Measurements from ENCODE around the gene MFNG. TPM values are rescaled to one million over a fixed set of nuclear protein-coding genes. Genes with fewer than 3 reads are reported as not detected.
"Not testable (repeated sequence)": the region's sequence is repeated elsewhere in the genome, so short reads cannot be mapped to it uniquely, and the experiment has no call there.

MFNG gene
- total RNA-seq, 2 donors from 2014 or later = 139 to 150 TPM

DNA sequence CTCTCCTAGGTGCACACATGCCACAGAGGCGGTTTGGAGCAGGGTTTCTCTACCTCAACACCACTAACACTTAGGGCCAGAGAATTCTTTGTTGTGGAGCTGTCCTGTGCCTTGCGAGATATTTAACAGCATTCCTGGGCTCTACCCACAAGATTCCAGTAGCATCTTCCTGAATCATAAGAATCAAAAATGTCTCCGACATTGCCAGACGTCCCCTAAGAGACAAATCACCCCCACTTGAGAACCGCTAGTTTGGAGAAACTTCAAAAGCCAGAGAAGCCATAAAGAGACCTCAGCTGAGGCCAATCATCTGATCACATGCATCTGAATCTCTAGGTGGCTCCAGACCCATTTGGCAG, 16.1 kb downstream of the MFNG start:
- Mint-ChIP-seq H3K4me3 (no peak overlapping the region), H3K36me3 (ENCODE audit: low read depth) (peaks cover 11% of the 10 kb centered on the region), H3K27me3 (no peaks in the 10 kb centered on the region), H3K4me1 (peaks cover 25% of the 10 kb centered on the region), H3K27ac (peak overlapping the region; percentile 53)
- ATAC-seq = no peak
- no peaks in the 10 kb centered on the region for H3K9me3 ChIP-seq (ENCODE audit: control insufficient read depth, low read length, poor library complexity, severe bottlenecking)
- no peak for DNase-seq

DNA sequence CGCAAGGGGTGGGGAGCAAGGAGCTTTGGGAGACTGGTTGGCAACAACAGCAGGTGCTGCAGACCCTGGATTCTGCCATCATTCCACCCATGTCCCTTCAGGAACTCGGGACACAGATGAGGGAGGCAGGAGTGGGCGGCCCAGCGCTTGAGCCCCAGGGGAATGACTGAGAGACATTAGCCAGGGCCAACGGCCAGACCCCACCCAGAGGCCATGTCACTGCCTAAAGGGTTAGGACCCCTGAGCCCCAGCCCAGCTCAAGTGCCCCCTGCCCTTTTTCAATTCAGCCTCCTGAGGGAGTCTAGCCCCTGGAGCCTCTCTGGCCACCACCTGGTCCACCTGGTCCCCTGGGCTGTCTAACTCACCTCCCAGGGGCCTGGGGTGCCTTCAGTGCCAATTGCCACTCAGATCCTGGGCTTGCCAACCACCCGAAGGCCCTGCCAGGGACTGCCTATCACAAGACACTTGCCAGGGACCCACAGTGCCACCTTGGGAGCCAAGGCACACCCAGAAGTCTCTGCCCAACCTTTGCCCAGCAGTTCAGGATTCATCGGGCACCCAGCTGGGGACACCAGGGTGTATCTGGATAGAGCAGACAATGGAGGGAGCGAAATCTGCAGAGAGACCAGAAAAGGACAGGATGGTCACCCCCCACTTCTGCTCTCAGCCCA, 16.6 kb downstream of the MFNG start:
- peaks cover 12% of the 10 kb centered on the region for H3K36me3 Mint-ChIP-seq (ENCODE audit: low read depth)
- H3K9me3 ChIP-seq (ENCODE audit: control insufficient read depth, low read length, poor library complexity, severe bottlenecking) = no peaks in the 10 kb centered on the region
- no peak overlapping the region for H3K27ac Mint-ChIP-seq
- H3K4me1 Mint-ChIP-seq = peaks cover 22% of the 10 kb centered on the region
- DNase-seq = no peak
- H3K27me3 Mint-ChIP-seq = no peaks in the 10 kb centered on the region
- ATAC-seq = no peak
- no peak overlapping the region for H3K4me3 Mint-ChIP-seq

- DNase-seq; H3K27ac Mint-ChIP-seq; ATAC-seq; H3K9me3 ChIP-seq (ENCODE audit: control insufficient read depth, low read length, poor library complexity, severe bottlenecking); H3K27me3 Mint-ChIP-seq; H3K4me3 Mint-ChIP-seq: not testable (repeated sequence)
- peaks cover 24% of the 10 kb centered on the region for H3K4me1 Mint-ChIP-seq
- peaks cover 12% of the 10 kb centered on the region for H3K36me3 Mint-ChIP-seq (ENCODE audit: low read depth)
Observed at GRCh38 chr22:37468201-37468695, 17.9 kb downstream of the MFNG start.

- Mint-ChIP-seq H3K36me3 (ENCODE audit: low read depth) (peaks cover 12% of the 10 kb centered on the region), H3K4me1 (peaks cover 24% of the 10 kb centered on the region), H3K27me3 (no peaks in the 10 kb centered on the region), H3K4me3 (no peak overlapping the region), H3K27ac (no peak overlapping the region)
- ATAC-seq (no peak), DNase-seq (no peak)
- no peaks in the 10 kb centered on the region for H3K9me3 ChIP-seq (ENCODE audit: control insufficient read depth, low read length, poor library complexity, severe bottlenecking)
Observed at GRCh38 chr22:37467391-37467955, 18.7 kb downstream of the MFNG start.

GRCh38 chr22:37464181-37464580, 22.0 kb downstream of the MFNG start:
- no peak for ATAC-seq
- peak overlapping the region; percentile 29 for H3K27ac Mint-ChIP-seq
- H3K4me3 Mint-ChIP-seq = no peak overlapping the region
- H3K4me1 Mint-ChIP-seq = peaks cover 17% of the 10 kb centered on the region
- H3K9me3 ChIP-seq (ENCODE audit: control insufficient read depth, low read length, poor library complexity, severe bottlenecking) = no peaks in the 10 kb centered on the region
- no peak for DNase-seq
- no peaks in the 10 kb centered on the region for H3K27me3 Mint-ChIP-seq
- H3K36me3 Mint-ChIP-seq (ENCODE audit: low read depth) = peaks cover 12% of the 10 kb centered on the region

DNA sequence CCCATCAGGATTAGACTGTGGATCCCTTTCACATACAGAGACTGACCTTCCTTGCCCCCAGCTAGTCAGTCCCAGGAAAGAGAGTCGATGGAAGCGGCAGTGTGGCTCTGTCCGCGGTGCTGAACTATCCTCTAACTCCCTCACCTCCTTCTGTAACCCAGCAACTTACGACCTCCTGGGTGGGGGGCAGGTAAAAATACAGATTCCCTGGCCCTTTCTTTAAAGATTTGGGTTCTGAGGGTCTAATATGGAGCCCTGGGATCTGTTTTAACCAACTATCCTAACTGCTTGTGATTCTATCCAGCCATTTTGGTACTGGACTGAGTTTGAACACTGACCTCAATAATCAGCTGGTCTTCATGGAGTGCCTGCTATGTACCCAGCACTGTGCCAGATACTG, 23.2 kb downstream of the MFNG start:
- peaks cover 11% of the 10 kb centered on the region for H3K4me1 Mint-ChIP-seq
- ATAC-seq (no peak), DNase-seq (no peak)
- H3K36me3 Mint-ChIP-seq (ENCODE audit: low read depth) = peaks cover 12% of the 10 kb centered on the region
- H3K27me3 Mint-ChIP-seq = no peaks in the 10 kb centered on the region
- no peaks in the 10 kb centered on the region for H3K9me3 ChIP-seq (ENCODE audit: control insufficient read depth, low read length, poor library complexity, severe bottlenecking)
- H3K27ac Mint-ChIP-seq = no peak overlapping the region
- H3K4me3 Mint-ChIP-seq = no peak overlapping the region

DNA sequence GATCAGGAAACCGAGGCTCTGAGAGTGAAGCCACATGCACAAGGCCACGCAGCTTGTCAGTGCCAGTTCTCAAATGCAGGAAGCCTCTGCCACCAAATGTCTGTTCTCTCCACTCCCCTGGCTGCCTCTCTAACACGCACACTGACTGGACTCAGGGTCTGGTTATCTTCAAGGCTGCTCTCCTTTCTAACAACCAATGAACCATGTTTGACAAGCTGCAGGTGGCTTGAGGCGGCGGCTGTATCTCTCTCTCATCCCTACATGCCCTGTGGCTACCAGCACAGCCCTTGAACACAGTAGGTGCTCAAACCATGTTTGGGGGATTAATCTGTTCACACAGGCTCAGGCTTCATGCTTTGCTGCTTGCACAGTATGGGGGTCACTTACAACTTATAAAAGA, 23.7 kb downstream of the MFNG start:
- H3K36me3 Mint-ChIP-seq (ENCODE audit: low read depth) = peaks cover 15% of the 10 kb centered on the region
- no peak overlapping the region for H3K4me3 Mint-ChIP-seq
- ATAC-seq = no peak
- H3K27me3 Mint-ChIP-seq = no peaks in the 10 kb centered on the region
- no peak for DNase-seq
- no peaks in the 10 kb centered on the region for H3K9me3 ChIP-seq (ENCODE audit: control insufficient read depth, low read length, poor library complexity, severe bottlenecking)
- H3K27ac Mint-ChIP-seq = no peak overlapping the region
- peaks cover 12% of the 10 kb centered on the region for H3K4me1 Mint-ChIP-seq

GRCh38 chr22:37461961-37462360, 24.2 kb downstream of the MFNG start:
- ATAC-seq (no peak), DNase-seq (no peak)
- no peaks in the 10 kb centered on the region for H3K27me3 Mint-ChIP-seq
- H3K27ac Mint-ChIP-seq = no peak overlapping the region
- no peak overlapping the region for H3K4me3 Mint-ChIP-seq
- peaks cover 16% of the 10 kb centered on the region for H3K4me1 Mint-ChIP-seq
- no peaks in the 10 kb centered on the region for H3K9me3 ChIP-seq (ENCODE audit: control insufficient read depth, low read length, poor library complexity, severe bottlenecking)
- peaks cover 15% of the 10 kb centered on the region for H3K36me3 Mint-ChIP-seq (ENCODE audit: low read depth)

GRCh38 chr22:37460684-37461083, 25.5 kb downstream of the MFNG start:
- DNase-seq = no peak
- ATAC-seq = no peak
- Mint-ChIP-seq H3K4me3 (no peak overlapping the region), H3K4me1 (peaks cover 14% of the 10 kb centered on the region), H3K27me3 (no peaks in the 10 kb centered on the region), H3K36me3 (ENCODE audit: low read depth) (peaks cover 13% of the 10 kb centered on the region), H3K27ac (no peak overlapping the region)
- H3K9me3 ChIP-seq (ENCODE audit: control insufficient read depth, low read length, poor library complexity, severe bottlenecking) = no peaks in the 10 kb centered on the region

GRCh38 chr22:37459206-37459605, 27.0 kb downstream of the MFNG start:
- DNase-seq = no peak
- H3K4me3 Mint-ChIP-seq = no peak overlapping the region
- peaks cover 9% of the 10 kb centered on the region for H3K36me3 Mint-ChIP-seq (ENCODE audit: low read depth)
- ATAC-seq = no peak
- H3K9me3 ChIP-seq (ENCODE audit: control insufficient read depth, low read length, poor library complexity, severe bottlenecking) = no peaks in the 10 kb centered on the region
- H3K27ac Mint-ChIP-seq = no peak overlapping the region
- H3K27me3 Mint-ChIP-seq = no peaks in the 10 kb centered on the region
- H3K4me1 Mint-ChIP-seq = peaks cover 6% of the 10 kb centered on the region

DNA sequence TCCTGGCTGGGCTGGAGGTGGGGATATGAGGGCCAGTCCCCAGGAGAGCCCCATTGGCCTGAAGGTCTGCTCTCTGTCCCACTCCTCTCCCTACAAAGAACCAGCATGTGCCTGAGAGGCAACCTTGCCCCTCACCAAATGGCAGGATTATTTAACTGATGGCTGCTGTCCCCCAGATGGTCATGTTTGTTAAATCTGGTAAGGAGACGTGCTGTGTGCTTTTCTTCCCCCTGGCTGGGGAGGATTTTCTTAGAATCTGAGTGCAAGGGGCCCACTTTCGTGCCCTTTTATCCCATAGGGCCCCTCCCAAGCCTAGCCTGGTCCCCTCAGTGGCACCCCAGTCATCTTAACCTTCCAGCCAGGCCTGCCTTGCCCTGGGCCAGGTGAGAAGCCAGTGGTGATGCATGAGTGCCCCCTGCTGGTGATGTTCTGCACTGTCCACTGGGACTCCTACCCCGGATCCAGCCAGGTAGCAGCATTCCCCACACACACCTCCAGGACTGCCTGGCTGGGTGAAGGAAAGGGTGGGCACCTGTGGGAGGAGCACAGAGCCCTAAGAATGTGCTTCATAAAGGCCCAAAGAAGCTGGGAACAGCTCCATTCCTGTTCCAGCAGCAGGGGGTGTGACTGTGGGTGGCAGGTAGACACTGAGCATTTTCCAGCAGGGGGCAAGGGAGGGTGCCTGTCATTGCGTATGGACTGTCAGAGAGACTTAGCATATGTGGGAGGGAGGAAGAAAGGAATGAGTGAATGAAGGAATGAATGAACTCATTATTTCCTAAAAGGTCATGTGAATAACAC, 28.9 kb downstream of the MFNG start:
- DNase-seq (peak; percentile 63 to 82 (median 64)), ATAC-seq (peak; percentile 97)
- Mint-ChIP-seq H3K36me3 (ENCODE audit: low read depth) (peaks cover 9% of the 10 kb centered on the region), H3K4me1 (peaks cover 8% of the 10 kb centered on the region), H3K4me3 (no peak overlapping the region), H3K27me3 (no peaks in the 10 kb centered on the region), H3K27ac (peak overlapping the region; percentile 67)
- no peaks in the 10 kb centered on the region for H3K9me3 ChIP-seq (ENCODE audit: control insufficient read depth, low read length, poor library complexity, severe bottlenecking)

GRCh38 chr22:37456346-37456745, 29.8 kb downstream of the MFNG start:
- Mint-ChIP-seq H3K27me3 (no peaks in the 10 kb centered on the region), H3K4me3 (no peak overlapping the region), H3K4me1 (peaks cover 8% of the 10 kb centered on the region), H3K27ac (no peak overlapping the region), H3K36me3 (ENCODE audit: low read depth) (peaks cover 6% of the 10 kb centered on the region)
- DNase-seq (no peak), ATAC-seq (no peak)
- no peaks in the 10 kb centered on the region for H3K9me3 ChIP-seq (ENCODE audit: control insufficient read depth, low read length, poor library complexity, severe bottlenecking)

DNA sequence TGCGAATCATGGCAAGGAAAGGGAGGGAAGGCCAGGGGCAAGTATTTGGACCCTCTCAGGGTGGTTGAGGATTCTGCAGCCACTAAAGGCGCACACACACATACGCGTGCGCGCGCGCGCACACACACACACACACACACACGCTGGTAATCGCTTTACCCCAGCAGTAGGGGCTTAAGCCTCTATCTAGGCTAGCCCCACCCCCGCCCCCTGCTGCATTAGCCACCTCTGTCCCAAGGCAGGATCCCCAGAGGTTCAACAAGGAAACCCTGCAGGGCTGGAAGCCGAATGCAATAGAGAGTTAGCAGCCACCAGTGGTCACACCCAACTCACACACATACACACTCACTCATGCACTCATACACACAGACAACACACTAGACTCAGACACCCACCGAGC, 30.3 kb downstream of the MFNG start:
- ATAC-seq (no peak), DNase-seq (no peak)
- H3K27me3 Mint-ChIP-seq = no peaks in the 10 kb centered on the region
- H3K9me3 ChIP-seq (ENCODE audit: control insufficient read depth, low read length, poor library complexity, severe bottlenecking) = no peaks in the 10 kb centered on the region
- H3K27ac Mint-ChIP-seq = no peak overlapping the region
- no peak overlapping the region for H3K4me3 Mint-ChIP-seq
- H3K36me3 Mint-ChIP-seq (ENCODE audit: low read depth) = peaks cover 6% of the 10 kb centered on the region
- peaks cover 8% of the 10 kb centered on the region for H3K4me1 Mint-ChIP-seq

Measured in T-helper 17 cell (primary cell).